ENCODE measurements around the gene CBFA2T3.

Gene CBFA2T3

DNA sequence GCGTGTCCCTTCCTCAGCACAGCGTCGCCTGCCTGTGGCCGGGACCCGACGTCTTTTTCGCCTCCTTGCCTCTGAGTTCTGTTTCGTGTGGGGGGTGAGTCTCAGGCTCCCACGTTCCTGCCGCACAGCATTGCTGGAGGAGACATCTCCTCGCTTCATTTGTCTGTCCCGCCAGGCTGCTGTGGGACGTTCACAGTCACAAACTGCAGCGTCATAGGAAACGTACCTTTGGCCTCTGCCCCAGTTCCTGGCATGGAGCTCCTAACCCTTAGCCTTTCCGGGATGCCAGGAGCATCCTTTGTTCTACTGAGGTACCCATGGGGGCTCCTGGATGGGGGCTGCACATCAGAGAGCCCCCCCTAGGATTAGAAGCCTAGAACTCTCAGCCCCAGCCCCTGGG lies 18.2 kb upstream of the CBFA2T3 start:
- no peak for DNase-seq

DNA sequence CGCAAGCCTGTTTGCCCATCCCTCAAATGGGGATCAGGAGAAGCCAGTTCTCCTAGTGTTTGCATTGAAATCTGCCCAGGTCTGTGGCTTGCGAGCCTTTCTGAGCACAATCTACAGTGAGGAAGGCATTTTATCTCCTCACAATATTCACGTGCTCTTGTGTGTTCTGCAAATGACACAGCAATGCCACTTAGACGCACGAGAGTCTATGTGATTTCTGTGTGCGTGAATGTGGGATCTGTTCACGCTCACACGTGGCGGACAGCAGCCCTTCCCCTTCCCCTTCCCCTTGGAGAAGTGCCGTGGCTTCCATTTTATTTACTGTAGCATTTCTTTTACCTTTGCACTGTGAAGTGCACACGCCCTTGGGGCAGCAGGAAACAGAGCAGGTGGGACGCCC lies 17.7 kb upstream of the CBFA2T3 start:
- DNase-seq = no peak

DNA sequence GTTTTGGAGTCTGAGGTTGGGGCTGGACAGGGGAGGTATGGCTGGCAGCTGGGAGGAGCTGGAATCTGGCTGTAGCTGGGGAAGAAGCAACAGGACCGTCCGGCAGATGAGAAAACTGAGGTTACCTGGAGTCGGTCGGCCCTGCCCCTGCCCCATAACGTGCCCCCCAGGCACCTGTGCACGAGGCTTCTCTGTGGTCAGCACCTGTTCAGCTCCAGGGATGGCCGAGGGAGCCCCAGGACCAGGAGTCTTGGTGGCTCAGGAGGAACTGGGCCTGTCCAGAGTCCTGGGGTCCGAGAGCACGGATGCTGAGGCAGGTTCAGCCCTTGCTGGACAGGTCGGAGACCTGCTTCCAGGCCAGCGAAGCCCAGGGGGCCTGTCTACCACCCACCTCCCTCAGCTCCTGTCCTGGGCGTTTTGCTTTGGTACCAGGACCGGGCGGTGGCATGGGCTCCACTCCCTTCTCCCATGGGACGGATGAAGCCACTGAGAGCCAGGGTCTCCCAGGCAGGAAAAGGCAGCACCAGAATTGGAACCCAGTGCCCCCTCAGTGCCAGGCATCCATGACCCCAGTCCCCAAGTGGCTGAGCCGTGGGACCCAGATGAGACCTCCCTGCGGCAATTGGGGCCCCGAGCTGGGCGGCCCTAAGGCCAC lies 17.1 kb upstream of the CBFA2T3 start:
- DNase-seq = no peak

DNA sequence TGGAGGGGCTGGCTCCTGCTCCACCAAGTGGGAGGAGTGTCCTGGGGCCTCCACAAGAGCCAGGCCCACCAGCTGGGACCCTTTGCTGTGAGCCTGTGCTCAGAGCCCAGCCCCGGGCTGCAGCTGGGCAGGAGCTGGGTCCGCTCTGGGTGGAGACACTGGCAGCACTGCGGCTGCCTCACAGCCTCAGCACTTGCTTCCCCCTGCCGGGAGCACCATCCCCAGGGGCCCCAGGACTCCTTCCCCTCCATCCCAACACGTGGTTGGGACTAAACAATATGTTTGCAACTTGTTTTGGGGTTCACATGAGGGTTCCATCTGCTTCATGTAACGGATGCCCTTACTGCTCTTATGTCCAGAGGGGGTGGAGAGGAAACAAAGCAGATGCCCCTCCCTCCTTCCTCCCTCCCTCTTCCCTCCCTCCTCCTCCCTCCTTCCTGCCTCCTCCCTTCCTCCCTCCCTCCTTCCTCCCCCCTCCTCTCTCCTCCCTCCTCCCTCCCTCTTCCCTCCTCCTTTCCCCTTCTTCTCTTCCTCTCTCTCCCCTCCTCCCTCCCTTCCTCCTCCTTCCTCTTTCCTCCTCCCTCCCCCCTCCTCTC lies 16.3 kb upstream of the CBFA2T3 start:
- DNase-seq = no peak

DNA sequence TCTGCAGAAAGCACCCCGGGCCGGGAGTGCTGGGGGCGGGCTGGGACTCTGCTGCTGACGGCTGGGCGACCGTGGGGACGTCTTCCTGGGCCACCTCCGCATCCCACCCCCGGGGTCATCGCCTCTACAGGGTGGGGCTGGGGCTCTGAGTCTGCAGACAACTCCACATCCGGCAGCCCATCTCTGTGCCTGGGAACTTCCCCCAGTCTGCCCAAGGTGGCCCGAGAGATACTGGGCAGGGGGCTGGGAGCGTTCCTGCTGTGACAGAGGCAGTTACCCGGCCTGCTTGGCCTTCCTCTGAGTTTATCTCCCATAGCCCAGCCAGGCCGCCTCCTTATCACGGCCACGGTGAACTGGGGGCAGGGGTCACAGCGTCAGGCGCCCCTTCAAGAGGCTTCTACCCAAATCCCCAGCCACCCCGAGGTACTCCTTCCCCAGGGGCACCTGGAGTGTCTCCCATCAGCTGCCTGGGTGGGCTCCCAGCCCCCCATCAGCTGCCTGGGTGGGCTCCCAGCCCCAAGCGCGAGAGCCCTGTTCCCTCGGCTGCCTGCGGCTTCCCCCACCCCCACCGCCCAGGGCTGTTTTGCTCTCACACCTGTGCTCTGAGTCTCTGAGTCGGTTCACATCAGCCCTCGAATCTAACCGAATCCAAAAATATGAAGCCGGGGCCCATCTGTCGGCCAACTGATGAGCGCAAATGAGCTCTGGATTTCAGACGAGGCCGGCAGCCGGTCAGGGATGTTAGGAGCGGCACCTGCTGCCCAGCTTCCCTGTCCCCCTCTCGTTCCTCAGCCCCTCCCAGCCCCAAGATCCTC lies 15.6 kb upstream of the CBFA2T3 start:
- no peak for DNase-seq

DNA sequence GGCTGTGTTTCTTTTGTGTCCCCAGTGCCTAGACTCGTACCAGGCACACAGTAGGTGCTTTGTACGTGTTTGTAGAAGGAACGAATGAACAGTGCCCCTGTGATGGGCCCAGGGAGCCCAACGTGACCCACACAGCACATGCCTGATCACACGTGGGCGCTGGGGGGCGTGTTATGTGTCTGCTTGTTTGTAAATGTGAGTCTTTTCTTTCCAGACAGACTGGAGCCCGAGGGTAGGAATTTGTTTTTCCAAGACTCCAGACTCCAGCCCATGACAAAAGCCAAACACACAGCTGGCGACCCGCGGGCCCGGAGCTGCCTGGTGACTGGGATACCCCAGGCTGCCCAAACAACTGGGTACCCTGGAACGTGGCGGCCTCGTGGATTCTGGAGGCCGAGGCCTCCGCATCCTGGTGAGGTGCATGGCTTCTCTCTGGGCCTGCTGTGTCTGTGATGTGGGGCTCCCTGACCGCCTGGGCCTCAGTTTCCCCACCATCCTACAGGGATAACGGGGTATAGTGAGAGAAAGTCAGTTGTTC lies 14.9 kb upstream of the CBFA2T3 start:
- DNase-seq = no peak

DNA sequence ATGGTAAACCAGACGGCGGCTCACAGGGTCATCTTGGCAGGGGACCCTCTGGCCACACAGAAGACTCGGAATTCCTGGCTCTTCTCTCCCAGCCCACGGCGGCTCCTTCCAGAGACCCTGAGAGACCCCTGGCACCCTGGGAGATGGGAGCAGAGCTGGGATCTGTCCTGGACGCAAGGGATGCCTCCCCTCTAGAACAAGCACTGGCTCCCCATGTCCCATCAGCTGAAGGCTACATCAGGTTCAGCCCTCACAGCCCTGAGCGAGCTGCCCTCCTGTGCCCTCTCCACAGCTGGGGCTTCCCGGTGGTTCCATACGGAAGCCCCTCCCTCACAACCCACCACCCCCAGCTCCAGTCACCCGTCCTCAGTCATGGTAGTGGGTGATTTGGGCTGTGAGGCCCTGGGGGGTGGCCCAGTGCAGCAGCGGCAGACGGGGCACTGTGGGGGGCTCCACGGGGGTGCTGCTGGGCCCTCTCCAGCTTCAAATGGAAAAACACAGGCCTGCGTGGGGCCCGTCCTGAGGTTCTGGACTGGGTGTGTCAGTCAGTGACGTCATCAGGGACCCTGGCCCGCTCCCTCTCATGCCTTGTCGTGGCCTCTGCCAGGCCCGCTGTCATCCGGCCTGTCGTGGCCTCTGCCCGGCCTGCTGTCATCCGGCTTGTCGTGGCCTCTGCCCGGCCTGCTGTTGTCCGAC lies 13.0 kb upstream of the CBFA2T3 start:
- DNase-seq = no peak

DNA sequence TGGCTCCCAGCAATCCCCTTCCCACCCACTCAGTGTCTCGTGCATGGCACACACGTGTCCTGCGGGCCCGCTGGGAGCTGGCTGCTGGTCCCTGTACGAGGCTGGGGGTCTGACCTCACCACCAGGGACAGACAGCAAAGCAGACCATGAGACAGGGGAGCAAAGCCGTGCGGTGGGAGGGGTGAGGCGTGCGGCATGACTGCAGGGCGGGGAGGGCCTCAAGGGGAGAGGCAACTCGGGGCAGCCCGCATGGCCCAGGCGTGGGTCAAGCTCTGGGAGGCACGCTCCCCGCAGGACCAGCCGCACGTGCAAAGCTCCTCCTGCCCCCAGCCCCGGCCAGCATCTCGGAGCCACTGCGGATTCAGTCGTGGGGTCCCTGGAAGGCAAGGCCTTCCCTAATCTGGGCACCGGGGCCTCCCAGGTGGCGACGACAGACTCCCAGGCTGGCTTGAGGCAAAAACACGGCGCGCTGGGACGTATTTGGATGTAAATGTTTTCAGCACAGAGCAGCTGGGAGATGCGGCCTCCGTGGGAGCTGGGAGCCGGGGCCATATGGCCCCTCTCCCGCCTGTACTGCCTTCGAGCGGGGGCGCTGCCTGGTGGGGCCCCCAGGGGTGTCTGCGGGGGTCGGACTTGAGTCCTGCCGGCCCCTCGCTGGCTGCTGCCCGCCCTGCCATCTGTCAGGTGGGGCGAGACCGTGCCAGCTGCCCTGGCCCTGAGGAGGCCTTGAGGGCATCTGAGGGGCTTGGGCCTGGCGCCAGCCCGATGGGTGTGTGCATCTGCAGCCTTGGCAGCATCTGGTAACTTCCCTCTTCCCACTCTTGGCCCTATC lies 12.2 kb upstream of the CBFA2T3 start:
- peak; percentile 51 for DNase-seq

DNA sequence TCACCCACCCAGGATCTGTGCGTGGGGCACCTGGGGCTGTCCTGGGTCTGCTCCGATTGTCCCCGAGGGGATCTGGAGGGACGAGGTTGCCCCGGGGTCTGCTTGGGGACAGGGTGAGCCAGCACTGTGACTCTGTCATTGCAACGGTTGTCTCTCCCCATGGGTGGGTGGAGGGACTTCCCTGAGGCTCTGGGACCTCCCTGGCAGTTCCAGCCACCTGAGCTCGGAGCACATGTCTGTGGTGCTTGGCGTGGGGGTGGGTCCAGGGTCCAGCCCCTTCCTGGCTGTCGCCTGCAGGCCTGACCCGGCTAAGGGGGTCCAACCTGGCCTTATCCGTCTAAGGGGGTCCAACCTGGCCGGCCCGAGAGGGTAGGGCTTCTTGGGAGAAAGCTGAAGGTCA lies 8.5 kb upstream of the CBFA2T3 start:
- no peak for DNase-seq

DNA sequence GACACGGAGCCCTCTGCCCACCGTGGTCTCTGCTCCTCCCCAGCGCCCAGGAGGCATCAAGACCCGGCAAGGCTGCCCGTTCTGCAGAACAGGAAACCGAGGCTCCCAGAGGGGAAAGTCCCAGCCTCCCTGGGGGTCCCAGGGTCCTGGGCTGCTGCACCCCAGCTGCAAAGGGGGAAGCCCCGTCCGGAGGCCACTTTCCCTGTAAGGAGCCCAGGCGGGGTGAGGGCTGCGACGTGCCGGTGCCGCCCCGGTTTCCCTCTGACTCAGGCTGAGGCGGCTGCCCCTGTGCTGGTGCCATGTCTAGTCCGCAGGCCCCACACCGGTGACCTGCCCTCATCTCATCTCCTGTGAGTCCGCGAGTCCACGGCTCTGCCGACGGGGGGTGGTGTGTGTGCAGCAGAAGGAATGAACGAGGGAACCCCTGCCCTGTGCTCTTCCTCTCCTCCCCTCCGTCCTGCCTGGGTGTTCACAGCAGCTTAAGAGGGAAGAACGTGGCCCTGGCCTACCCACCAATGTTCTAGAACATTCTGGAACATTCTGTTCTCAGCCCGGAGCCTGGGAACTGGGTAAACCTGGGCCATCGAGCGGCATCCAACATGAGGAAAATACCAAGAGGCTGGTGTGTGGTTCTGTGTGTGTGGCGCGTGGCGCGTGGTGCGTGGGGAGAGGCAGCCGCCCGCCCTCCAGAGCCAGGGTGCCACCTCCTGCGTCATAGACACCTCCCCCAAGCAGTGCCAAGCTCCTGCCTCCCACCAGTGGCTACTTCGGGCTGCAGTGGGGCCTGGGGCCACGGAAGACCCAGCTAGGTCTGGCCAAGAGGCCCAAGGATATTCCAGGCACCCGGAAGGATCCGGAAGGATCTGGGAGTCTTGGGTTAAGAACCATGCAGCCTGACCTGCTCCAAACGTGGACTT lies 7.0 kb upstream of the CBFA2T3 start:
- no peak for DNase-seq

DNA sequence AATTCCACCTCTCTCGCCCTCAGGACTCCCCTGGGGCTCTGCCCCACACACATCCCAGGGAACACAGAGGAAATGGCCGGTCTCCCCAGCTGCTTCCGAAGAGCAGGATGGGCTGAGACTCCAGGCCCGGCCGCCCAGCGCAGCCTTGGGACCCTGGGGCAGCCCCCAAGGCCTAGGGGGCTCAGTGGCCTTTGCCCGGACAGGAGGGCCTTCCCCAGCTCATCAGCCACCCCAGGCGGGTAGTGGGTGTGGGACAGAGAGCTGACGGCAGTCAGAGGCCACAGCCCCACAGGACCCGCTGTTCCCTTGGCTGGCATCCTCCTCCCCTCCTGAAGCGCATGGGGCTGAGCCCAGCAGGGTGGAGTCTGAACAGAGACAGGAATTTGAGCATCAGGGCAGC lies 6.2 kb upstream of the CBFA2T3 start:
- no peak for DNase-seq

DNA sequence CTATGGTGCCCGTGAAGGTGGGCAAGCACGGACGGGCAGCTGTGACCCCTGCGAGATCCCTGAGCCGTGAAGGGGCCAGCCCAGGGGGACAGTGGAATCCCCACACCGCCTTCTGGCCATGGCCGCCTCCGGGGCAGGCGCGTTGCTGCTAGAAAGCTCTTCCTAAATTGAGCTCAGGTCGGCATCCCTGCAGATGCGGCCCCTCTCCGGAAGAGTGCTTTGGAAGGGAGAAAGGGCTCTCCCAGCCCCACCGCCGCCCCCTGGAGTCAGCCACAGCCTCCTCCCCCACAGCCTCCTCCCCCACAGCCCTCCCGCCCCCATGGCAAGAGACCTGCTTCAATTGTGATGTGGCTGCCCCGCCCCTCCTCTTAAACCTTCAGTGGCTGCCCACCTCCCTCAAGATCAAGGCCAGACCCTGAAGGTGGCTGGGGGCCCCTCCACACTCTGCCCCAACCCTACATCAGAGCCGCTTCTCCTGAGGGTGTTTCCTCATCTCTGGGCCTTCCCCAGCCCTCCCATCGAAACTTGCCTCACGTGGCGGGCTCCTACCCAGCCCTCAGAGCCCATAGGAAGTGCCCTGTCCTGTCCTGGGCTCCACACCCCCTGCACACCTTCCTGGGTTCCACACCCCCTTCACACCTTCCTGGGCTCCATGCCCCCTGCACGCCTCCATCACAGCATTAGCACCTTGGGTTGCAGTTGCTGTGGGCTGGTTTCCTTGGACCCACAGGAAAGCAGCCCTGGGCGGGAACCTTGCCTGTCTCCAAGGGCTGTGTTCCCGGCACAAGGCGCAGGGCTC lies 5.5 kb upstream of the CBFA2T3 start:
- no peak for DNase-seq

DNA sequence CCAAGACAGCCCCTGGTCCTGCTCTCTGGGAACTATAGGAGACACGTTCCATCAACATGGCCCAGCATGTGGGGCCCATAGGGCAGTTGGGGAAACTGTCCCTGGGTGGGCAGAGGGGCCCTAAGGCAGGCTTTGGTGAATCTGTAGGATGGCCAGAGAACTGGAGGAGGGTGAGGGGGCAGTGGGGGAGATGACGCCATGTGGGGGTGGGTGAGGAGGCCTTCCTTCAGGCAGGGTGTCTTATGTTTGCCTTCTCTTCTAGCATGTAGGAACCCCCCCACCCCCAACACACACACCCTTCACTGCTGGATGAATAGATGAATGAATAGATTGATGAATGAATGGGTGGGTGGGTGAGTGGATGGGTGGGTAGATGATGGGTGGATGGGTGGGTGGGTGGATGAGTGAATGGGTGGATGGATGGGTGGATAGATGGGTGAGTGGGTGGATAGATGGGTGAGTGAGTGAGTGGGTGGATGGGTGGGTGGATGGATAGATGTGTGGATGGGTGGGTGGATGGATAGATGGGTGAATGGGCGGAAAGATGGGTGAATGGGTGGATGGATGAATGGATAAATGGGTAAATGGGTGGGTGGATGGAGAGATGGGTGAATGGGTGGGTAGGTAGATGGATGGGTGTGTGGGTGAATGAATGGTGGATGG lies 2.5 kb upstream of the CBFA2T3 start:
- DNase-seq = no peak

DNA sequence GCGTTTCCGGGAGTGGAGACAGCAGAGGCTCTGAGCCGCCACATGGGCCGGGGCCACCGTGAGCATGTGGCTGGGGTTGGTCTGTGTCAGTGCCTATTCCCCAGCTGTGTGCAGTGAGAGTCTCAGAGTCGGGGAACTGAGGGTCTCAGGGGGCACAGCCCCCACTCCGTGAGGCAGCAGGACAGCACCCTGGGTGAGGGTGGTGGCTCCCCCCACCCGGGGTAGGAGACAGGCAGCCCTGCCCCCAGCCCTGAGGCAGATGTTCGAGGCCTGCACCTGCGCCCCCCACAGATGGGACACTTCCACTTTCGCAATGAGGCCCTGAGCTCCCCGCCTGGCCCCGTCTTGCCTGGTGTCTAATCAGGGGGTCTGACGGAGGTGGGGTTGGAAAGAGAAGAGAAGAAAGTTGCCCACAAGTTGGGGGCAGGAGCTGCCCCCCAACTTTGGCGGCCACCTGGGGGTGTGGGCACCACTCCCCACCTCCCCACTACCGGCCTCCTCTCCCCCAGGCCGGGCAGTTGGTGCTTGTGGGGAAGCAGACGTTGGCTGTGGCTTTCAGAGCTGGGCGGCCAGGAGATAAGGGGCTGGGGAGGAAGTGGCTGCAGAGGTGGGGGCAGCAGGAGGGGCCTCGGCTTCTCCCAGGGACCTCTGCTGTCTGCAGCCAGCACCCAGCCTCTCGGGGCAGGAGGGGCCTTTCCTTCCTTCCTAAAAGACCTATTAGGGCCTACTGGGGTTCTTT lies 1.8 kb upstream of the CBFA2T3 start:
- no peak for DNase-seq

DNA sequence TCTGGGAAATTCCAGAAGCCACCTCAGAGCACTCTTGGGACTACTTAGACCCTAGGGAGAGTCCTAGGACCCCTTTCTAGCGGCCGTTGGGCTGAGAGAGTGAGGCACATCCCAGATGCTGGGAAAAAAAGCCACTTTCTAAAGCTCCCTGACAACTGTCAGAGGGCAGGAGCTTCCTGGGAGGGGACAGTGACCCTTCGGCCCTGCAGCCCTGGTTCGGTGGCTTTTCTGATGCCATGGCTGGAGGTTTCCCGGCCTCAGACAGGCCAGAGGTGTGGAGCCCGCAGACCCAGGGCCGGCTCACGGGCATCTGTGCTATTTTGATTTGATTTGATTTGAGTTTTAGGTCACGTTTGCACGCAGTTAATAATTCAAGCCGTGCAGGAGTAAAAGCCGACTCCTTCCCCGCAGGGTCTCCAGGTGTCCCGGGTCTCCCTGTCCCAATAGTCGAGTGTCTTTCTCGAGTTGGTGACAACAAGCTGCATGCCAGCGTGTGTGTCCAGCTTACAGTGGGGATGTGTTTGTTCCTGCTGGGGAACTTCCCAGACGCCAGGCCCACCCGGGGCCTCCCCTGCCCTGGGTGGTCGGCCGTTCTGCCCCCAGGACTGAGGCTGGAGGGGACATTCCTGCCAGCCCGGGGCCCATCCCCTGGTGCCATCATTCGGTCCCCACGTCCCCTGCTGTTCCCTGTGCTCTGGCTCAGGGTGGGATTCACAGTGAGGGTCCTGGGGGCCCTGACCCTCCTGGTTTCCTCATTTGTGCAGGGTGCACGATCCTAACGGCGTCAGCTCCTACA lies 1.0 kb upstream of the CBFA2T3 start:
- no peak for DNase-seq

DNA sequence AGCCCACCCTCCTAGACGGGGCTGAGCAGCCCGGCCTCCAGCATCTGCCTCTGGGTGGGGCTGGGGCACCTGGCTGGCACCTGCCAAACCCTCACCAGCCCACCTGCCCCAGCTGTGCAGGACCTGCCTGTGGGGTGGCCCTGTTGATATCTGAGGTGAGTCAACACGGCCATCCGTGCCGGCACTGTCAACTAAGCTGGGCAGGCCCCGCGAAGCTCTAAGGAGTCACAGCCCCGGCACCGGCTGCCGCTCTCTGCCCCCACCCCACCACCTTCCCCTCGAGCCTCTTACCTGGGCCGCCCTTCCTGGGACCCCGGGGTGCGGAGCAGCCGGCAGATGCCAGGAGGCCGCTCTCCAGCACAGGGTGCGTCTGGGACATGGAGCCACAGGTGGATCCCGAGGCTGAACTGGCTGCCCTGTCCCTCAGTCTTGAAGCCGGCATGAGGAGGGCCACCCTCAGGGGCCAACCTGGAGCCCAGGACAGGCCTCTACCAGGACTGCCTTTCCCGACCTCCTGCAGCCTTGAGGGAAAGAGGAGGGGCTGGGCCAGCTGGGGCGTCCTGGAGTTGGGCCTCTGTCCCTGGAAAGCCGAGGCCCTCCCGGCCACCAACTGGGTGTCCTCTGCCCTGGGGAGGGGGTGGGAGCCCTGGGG lies 515 bp downstream of the CBFA2T3 start:
- no peak for DNase-seq

DNA sequence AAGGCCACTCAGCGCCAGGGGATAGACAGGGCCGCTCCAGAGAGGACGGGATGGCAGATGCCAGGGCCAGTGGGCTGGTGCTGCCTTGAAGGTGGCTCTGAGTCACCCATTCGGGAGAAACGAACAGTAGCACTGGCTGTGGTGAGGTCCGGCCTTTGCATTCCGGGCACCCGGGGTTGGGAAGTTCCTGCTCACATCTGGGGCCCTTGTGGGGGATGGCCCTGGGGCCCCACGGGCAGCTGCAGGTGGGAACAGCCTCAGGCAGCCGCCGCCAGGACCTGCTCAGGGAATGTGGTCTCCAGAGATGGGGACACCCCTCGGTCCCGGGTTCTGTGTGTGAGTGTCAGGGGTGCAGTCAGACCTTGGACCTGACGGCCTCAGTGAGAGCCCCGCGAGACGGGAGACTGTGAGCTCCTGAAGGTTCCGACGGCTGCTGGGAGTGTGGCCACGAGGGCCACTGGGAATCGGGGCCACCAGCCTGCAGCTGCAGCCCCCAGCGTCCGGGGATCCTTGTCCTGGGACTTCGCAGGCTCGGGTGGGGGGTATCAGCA lies 1.4 kb downstream of the CBFA2T3 start:
- DNase-seq = no peak

DNA sequence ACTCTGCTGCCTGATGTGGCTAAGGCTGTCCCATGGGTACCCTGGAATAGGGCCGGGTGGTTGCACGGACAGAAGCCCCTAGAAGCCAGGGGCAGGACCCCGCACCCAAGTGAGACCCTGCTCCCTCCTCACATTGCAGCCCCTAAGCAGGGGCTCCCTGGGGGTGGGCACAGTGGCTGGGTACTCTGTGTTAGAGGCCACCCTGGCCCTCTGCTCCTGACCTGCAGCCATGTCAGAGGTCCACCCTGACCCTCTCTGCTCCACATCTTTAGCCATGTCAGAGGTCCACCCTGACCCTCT lies 2.1 kb downstream of the CBFA2T3 start:
- no peak for DNase-seq
